ENCODE measurements around the gene PIM2.
"Not testable (repeated sequence)": the region's sequence is repeated elsewhere in the genome, so short reads cannot be mapped to it uniquely, and the experiment has no call there.

Gene PIM2

GRCh38 chrX:48876944-48877343 is 41.9 kb downstream of the PIM2 start:
- DNase-seq (ENCODE audit: low read depth in 2 of 2, low spot score in 1 of 2), result not testable (repeated sequence)

- DNase-seq (ENCODE audit: low read depth in 2 of 2, low spot score in 1 of 2), result not testable (repeated sequence)
These were observed 46.8 kb downstream of the PIM2 start for GRCh38 chrX:48872017-48872416.

GRCh38 chrX:48864210-48864609 is 54.6 kb downstream of the PIM2 start:
- no peak for DNase-seq (ENCODE audit: low read depth in 2 of 2, low spot score in 1 of 2)
